GM19455 (cell line): ENCODE data around the gene BCL2.
A peak's percentile ranks its signal among the peaks of the same experiment; 100 is the strongest.

Source experiments
- ATAC-seq: cut with Tn5 transposase; IDR thresholded peaks from one replicate; pipeline ENCODE4 v1.9.1; 2021; ENCODE audit not compliant: unreplicated experiment

Gene BCL2

GRCh38 chr18:63126134-63127069 is 193.2 kb downstream of the BCL2 start:
- no peak for ATAC-seq

GRCh38 chr18:63120620-63121019 is 198.9 kb downstream of the BCL2 start:
- no peak for ATAC-seq

GRCh38 chr18:63119647-63120046 is 199.9 kb downstream of the BCL2 start:
- ATAC-seq = no peak

- no peak for ATAC-seq
These were observed 205.5 kb downstream of the BCL2 start for GRCh38 chr18:63113899-63114565.

- ATAC-seq = no peak
These were observed 206.9 kb downstream of the BCL2 start for GRCh38 chr18:63112706-63113105.

- ATAC-seq = no peak
These were observed 207.7 kb downstream of the BCL2 start for GRCh38 chr18:63111671-63112402.

- ATAC-seq = no peak
These were observed 209.8 kb downstream of the BCL2 start for GRCh38 chr18:63109802-63110201.

- ATAC-seq = no peak
These were observed 210.5 kb downstream of the BCL2 start for GRCh38 chr18:63109022-63109421.

- ATAC-seq = no peak
These were observed 211.6 kb downstream of the BCL2 start for GRCh38 chr18:63107931-63108330.

GRCh38 chr18:63107171-63107845 is 212.3 kb downstream of the BCL2 start:
- peak; percentile 34 for ATAC-seq

- ATAC-seq = peak; percentile 35
These were observed 212.8 kb downstream of the BCL2 start for GRCh38 chr18:63106727-63107126.

- peak; percentile 58 for ATAC-seq
These were observed 213.8 kb downstream of the BCL2 start for GRCh38 chr18:63105636-63106316.

- ATAC-seq = no peak
These were observed 214.7 kb downstream of the BCL2 start for GRCh38 chr18:63104868-63105267.

GRCh38 chr18:63102941-63103744 is 216.4 kb downstream of the BCL2 start:
- no peak for ATAC-seq

- ATAC-seq = no peak
These were observed 218.9 kb downstream of the BCL2 start for GRCh38 chr18:63100630-63101055.

GRCh38 chr18:63099848-63100629 is 219.5 kb downstream of the BCL2 start:
- ATAC-seq = no peak

- no peak for ATAC-seq
These were observed 220.3 kb downstream of the BCL2 start for GRCh38 chr18:63099091-63099840.
